NT2/D1 (cell line): ENCODE results near the gene CLMN.

Experiments
- YY1 ChIP-seq: IDR thresholded peaks from 2 replicates; pipeline ENCODE4 v1.6.1; 2011; ENCODE audit not compliant: insufficient read length, insufficient read depth
- ZNF274 ChIP-seq: IDR thresholded peaks from 2 replicates; pipeline ENCODE4 v1.6.1; 2011; ENCODE audit warnings: mild to moderate bottlenecking, low read depth, low read length

DNA sequence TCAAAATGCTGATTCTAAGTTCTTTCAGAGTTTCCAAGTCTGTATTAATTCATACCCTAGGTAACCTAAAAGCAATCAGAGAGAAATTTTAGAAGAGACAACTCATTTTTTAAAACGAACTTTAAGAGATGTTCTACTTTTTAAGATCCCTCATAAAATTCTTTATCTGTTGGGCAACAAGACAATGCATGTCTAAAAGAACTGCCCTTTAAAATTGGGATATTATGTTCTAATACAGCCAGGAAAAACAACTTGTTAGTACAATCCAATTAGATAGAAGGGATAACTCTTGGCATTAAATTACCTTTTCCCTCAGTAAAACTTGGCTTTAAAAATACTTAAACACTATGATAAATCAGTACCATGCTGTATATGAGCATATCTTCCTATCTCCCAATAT lies 178.0 kb downstream of the CLMN start:
- TF ChIP-seq YY1, result no peak
- TF ChIP-seq ZNF274, result no peak
